Measurements from ENCODE around the gene SMIM12.

DNA sequence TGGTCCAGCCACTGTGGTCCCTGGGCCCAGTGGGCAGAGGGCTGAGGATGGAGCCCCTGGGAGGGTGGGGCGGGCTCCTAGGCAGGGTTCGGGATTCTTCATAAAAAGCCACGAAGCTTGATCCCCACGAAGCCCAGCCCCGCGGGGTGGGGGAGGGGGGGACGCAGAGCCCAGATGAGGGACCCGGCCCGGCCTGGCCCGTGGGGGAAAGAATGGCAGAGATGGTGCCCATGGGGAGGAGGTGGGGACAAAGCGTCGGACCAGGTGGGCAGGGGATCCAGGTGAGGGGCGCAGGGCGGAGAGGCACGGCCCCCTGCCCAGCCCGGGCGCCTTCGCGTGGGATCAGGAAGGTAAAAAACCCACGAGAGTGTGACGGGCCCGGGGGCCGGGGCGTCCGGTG, 6.0 kb upstream of the SMIM12 start:
- TF ChIP-seq, protein P1, sequence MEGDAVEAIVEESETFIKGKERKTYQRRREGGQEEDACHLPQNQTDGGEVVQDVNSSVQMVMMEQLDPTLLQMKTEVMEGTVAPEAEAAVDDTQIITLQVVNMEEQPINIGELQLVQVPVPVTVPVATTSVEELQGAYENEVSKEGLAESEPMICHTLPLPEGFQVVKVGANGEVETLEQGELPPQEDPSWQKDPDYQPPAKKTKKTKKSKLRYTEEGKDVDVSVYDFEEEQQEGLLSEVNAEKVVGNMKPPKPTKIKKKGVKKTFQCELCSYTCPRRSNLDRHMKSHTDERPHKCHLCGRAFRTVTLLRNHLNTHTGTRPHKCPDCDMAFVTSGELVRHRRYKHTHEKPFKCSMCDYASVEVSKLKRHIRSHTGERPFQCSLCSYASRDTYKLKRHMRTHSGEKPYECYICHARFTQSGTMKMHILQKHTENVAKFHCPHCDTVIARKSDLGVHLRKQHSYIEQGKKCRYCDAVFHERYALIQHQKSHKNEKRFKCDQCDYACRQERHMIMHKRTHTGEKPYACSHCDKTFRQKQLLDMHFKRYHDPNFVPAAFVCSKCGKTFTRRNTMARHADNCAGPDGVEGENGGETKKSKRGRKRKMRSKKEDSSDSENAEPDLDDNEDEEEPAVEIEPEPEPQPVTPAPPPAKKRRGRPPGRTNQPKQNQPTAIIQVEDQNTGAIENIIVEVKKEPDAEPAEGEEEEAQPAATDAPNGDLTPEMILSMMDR (IDR thresholded peaks at IDR 0.05; ENCODE audit: insufficient read depth, low read length, poor library complexity, severe bottlenecking) = no peak
- no peak for TF ChIP-seq EZH2phosphoT487 (conservative IDR thresholded peaks at IDR 0.05; ENCODE audit: low read length)
